Colonic mucosa (tissue), 4 donors: ENCODE data around the gene TOB2. TPM values are rescaled to one million over a fixed set of nuclear protein-coding genes. Genes with fewer than 3 reads are reported as not detected.

ENCODE experiments used
- DNase-seq: peaks from one replicate; pipeline ENCODE4 v3.0.0-alpha.2; 2020
- H3K27ac ChIP-seq: fragments of 200-600 bp; one replicate; pipeline ENCODE4 v1.8.0; 2021
- H3K27me3 ChIP-seq: fragments of 200-600 bp; one replicate; pipeline ENCODE4 v1.8.0; 2021
- H3K36me3 ChIP-seq: fragments of 200-600 bp; one replicate; pipeline ENCODE4 v1.8.0; 2021
- H3K4me1 ChIP-seq: fragments of 200-600 bp; one replicate; pipeline ENCODE4 v1.8.0; 2021; ENCODE audit warnings: mild to moderate bottlenecking
- H3K4me3 ChIP-seq: fragments of 200-600 bp; one replicate; pipeline ENCODE4 v1.8.0; 2021
- H3K9ac ChIP-seq, 2 donors: one replicate each; pipeline ENCODE4 v1.7.0; 2013; ENCODE audit warnings: control low read depth in 2 of 2, low read depth in 2 of 2, low read length in 2 of 2
- H3K9me3 ChIP-seq: fragments of 200-600 bp; one replicate; pipeline ENCODE4 v1.8.0; 2021
- CTCF ChIP-seq: fragments of 200-600 bp; IDR thresholded peaks from one replicate; pipeline ENCODE4 v1.8.0; 2022; ENCODE audit warnings: antibody characterized with exemption, mild to moderate bottlenecking
- intact Hi-C: fragments of 100-400 bp; cut with DNase I; formaldehyde crosslinking; loops from one replicate; pipeline ENCODE4 v1.14.1; 2022
- total RNA-seq, 2 donors: library from RNA; stranded (reverse); fragmentation: NEBNext Ultra II Directional in 1 of 2; extraction: Animal tissue kit (Norgen Biotek cat#: 25700) in 1 of 2; gene quantifications; one replicate each; pipeline ENCODE4 v1.2.1, GENCODE V29; 2021
- donor health status: healthy.
- donor health status: DM: no; HTN: no; CAD: no.
- donor health status: DM: no; HTN: no; CAD: no.

TOB2 gene
- total RNA-seq: 10 to 100 TPM; 63.2 to 66.1 TPM

GRCh38 chr22:41446639-41447434 lies at the start of gene TOB2:
Gene TOB2, minus strand, starts transcription at chr22:41446801. Its CDS starts 9,456 bp downstream, at chr22:41437345.
- no peaks in the 10 kb centered on the region for H3K36me3 ChIP-seq
- H3K27me3 ChIP-seq: no peaks in the 10 kb centered on the region
- peaks cover 11% of the 10 kb centered on the region for H3K4me1 ChIP-seq
- peak within 1 kb of the TSS; percentile 99 for H3K27ac ChIP-seq
- peak within 1 kb of the TSS; percentile 100 for H3K9ac ChIP-seq
- no peaks in the 10 kb centered on the region for H3K9me3 ChIP-seq
- peak within 1 kb of the TSS; percentile 89 for H3K4me3 ChIP-seq
- intact Hi-C loops: loop anchor here (5.0 kb wide), 1 partner anchor 160 kb away; the partner anchor contains the start of gene RANGAP1
- TF ChIP-seq CTCF: no peak
- peak; percentile 96 for DNase-seq

GRCh38 chr22:41491374-41492100 lies 44.9 kb upstream of the TOB2 start:
- no peak for DNase-seq
- intact Hi-C loops: no loop called here
- H3K4me3 ChIP-seq: no peak overlapping the region
- no peaks in the 10 kb centered on the region for H3K4me1 ChIP-seq
- H3K9me3 ChIP-seq: no peaks in the 10 kb centered on the region
- H3K27ac ChIP-seq: no peak overlapping the region
- H3K27me3 ChIP-seq: no peaks in the 10 kb centered on the region
- no peak for TF ChIP-seq CTCF
- H3K9ac ChIP-seq: no peak overlapping the region
- H3K36me3 ChIP-seq: no peaks in the 10 kb centered on the region

GRCh38 chr22:41488596-41489385 lies 42.2 kb upstream of the TOB2 start:
- no peak for DNase-seq
- Histone ChIP-seq H3K36me3 (no peaks in the 10 kb centered on the region), H3K4me3 (no peak overlapping the region), H3K4me1 (peaks cover 4% of the 10 kb centered on the region), H3K9me3 (no peaks in the 10 kb centered on the region), H3K27me3 (no peaks in the 10 kb centered on the region), H3K9ac (no peak overlapping the region), H3K27ac (no peak overlapping the region)
- TF ChIP-seq CTCF: no peak
- intact Hi-C loops: no loop called here

GRCh38 chr22:41488076-41488475 lies 41.5 kb upstream of the TOB2 start:
- intact Hi-C loops: no loop called here
- Histone ChIP-seq H3K27me3 (no peaks in the 10 kb centered on the region), H3K9me3 (no peaks in the 10 kb centered on the region), H3K27ac (no peak overlapping the region), H3K9ac (no peak overlapping the region), H3K4me1 (peaks cover 4% of the 10 kb centered on the region), H3K4me3 (no peak overlapping the region), H3K36me3 (no peaks in the 10 kb centered on the region)
- no peak for TF ChIP-seq CTCF
- no peak for DNase-seq
